ENCODE results near the gene POLR1A.
A peak's percentile ranks its signal among the peaks of the same experiment; 100 is the strongest.

POLR1A gene

GRCh38 chr2:86105252-86105968, at the start of gene POLR1A:
Gene POLR1A (minus strand): TSS chr2:86105886. CDS start chr2:86105776, 110 bp downstream.
- peak; percentile 94 for DNase-seq (ENCODE audit: low read depth)

GRCh38 chr2:86150502-86150901, 44.8 kb upstream of the POLR1A start:
- no peak for DNase-seq (ENCODE audit: low read depth)

GRCh38 chr2:86147793-86148192, 42.1 kb upstream of the POLR1A start:
- DNase-seq (ENCODE audit: low read depth): no peak

GRCh38 chr2:86143926-86144685, 38.4 kb upstream of the POLR1A start:
- no peak for DNase-seq (ENCODE audit: low read depth)

GRCh38 chr2:86143307-86143706, 37.6 kb upstream of the POLR1A start:
- DNase-seq (ENCODE audit: low read depth): no peak

GRCh38 chr2:86142436-86143257, 37.0 kb upstream of the POLR1A start:
- DNase-seq (ENCODE audit: low read depth): no peak

- no peak for DNase-seq (ENCODE audit: low read depth)
Observed at GRCh38 chr2:86140969-86141392, 35.3 kb upstream of the POLR1A start.

GRCh38 chr2:86139981-86140380, 34.3 kb upstream of the POLR1A start:
- no peak for DNase-seq (ENCODE audit: low read depth)

GRCh38 chr2:86138736-86139625, 33.3 kb upstream of the POLR1A start:
- no peak for DNase-seq (ENCODE audit: low read depth)

- DNase-seq (ENCODE audit: low read depth): no peak
Observed at GRCh38 chr2:86136141-86136540, 30.5 kb upstream of the POLR1A start.

GRCh38 chr2:86135653-86136052, 30.0 kb upstream of the POLR1A start:
- no peak for DNase-seq (ENCODE audit: low read depth)

- no peak for DNase-seq (ENCODE audit: low read depth)
Observed at GRCh38 chr2:86134709-86135108, 29.0 kb upstream of the POLR1A start.

- DNase-seq (ENCODE audit: low read depth): no peak
Observed at GRCh38 chr2:86124683-86125082, 19.0 kb upstream of the POLR1A start.

- DNase-seq (ENCODE audit: low read depth): no peak
Observed at GRCh38 chr2:86123328-86123925, 17.7 kb upstream of the POLR1A start.

GRCh38 chr2:86118130-86118529, 12.4 kb upstream of the POLR1A start:
- no peak for DNase-seq (ENCODE audit: low read depth)

- DNase-seq (ENCODE audit: low read depth): peak; percentile 14
Observed at GRCh38 chr2:86107031-86107430, 1.3 kb upstream of the POLR1A start.

- peak; percentile 98 for DNase-seq (ENCODE audit: low read depth)
Observed at GRCh38 chr2:86105969-86106945, 571 bp upstream of the POLR1A start, which contains the start of gene PTCD3. Gene PTCD3 (plus strand): TSS chr2:86106235. CDS start chr2:86106248, 13 bp downstream.

GRCh38 chr2:86102157-86102556, 3.5 kb downstream of the POLR1A start:
- no peak for DNase-seq (ENCODE audit: low read depth)

GRCh38 chr2:86097913-86098312, 7.8 kb downstream of the POLR1A start:
- no peak for DNase-seq (ENCODE audit: low read depth)

All from ELR (cell line).